Measurements from ENCODE around the gene HHEX. TPM values are rescaled to one million over a fixed set of nuclear protein-coding genes. Genes with fewer than 3 reads are reported as not detected.

The HHEX gene
- total and polyA plus RNA-seq, 10 of the 15 experiments (the other 5 are each of a cell fraction or from before 2014, with no cell fraction given) = 3.9 to 32.8 (median 16.4) TPM

DNA sequence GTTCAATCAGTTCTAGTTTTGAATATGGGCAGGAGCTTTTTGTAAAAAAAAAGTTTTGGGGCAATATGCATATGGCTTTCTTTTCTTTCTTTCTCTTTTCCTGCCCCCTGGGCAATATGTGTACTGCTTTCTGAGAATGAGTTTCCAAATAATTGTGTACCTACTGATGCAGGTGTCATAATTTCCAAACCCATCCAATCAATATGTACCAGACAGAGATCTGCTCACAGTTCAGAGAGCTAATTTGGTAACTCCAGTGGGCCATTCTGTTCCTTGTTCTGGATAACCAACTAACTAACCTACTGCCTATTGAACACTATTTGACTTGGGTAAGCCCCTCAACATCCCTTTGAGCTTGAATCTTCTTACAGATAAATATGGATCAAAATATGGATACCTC is 32.6 kb downstream of the HHEX start:
- no peaks in the 10 kb centered on the region for H4K20me1 ChIP-seq (ENCODE audit: control insufficient read depth, insufficient read depth)
- H3K4me1 ChIP-seq (ENCODE audit: control insufficient read depth, insufficient read depth, low read length) = no peaks in the 10 kb centered on the region; the same call in 1 of the 2 replicates
- ChIA-PET RAD21 (ENCODE audit: unreplicated experiment) (no interaction called here), SMC1A (ENCODE audit: uncharacterized antibody, unreplicated experiment) (interaction anchor here (0.8 to 2.0 kb wide), 7 partner anchors 9 to 58 kb away, joined by 3 to 9 read pairs (median 3); no protein-coding TSS in a partner anchor), CTCF (interaction anchor here (1.1 kb wide), 1 partner anchor 11 kb away, joined by 3 read pairs; no protein-coding TSS in a partner anchor), POLR2A (interaction anchor here (0.7 kb wide), 1 partner anchor 23 kb away, joined by 7 read pairs; no protein-coding TSS in a partner anchor)
- intact Hi-C loops (cut with micrococcal nuclease; ENCODE audit: unreplicated experiment) = no loop called here
- H3K4me3 ChIP-seq = no peak overlapping the region
- no TSS peak for BruUV-seq (replicated peaks)
- peaks cover 0 to 12% of the 10 kb centered on the region in 2 experiments for H3K27me3 ChIP-seq (replicated peaks in 1 of 2; ENCODE audit: control insufficient read depth in 2 of 2, insufficient read depth in 2 of 2, low read length in 1 of 2)
- no peak overlapping the region for H3K4me2 ChIP-seq (ENCODE audit: control insufficient read depth, insufficient read depth)
- no peak overlapping the region for H3K27ac ChIP-seq (ENCODE audit: control insufficient read depth, insufficient read depth)
- no peak overlapping the region for H2AFZ ChIP-seq (ENCODE audit: control insufficient read depth, low read depth, low read length)
- FAIRE-seq (no peak), ATAC-seq (no peak), DNase-seq (ENCODE audit: low read depth, low spot score) (no peak)
- H3K9ac ChIP-seq (ENCODE audit: control insufficient read depth, insufficient read depth, low read length) = no peak overlapping the region
- in situ Hi-C loops (cut with MboI) = no loop called here
- no peaks in the 10 kb centered on the region for H3K36me3 ChIP-seq (ENCODE audit: control insufficient read depth in 2 of 2, insufficient read depth in 2 of 2, low read length in 1 of 2)
- H3K9me3 ChIP-seq (replicated peaks; ENCODE audit: control insufficient read depth, insufficient read depth, low read length) = no peaks in the 10 kb centered on the region
- TF ChIP-seq, protein P1, sequence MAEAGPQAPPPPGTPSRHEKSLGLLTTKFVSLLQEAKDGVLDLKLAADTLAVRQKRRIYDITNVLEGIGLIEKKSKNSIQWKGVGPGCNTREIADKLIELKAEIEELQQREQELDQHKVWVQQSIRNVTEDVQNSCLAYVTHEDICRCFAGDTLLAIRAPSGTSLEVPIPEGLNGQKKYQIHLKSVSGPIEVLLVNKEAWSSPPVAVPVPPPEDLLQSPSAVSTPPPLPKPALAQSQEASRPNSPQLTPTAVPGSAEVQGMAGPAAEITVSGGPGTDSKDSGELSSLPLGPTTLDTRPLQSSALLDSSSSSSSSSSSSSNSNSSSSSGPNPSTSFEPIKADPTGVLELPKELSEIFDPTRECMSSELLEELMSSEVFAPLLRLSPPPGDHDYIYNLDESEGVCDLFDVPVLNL (IDR thresholded peaks at IDR 0.05; ENCODE audit: low read depth, low read length) = no peak
- TF ChIP-seq RELA (IDR thresholded peaks at IDR 0.05; ENCODE audit: borderline replicate concordance, partially characterized antibody) = no peak
- TF ChIP-seq, protein P2, sequence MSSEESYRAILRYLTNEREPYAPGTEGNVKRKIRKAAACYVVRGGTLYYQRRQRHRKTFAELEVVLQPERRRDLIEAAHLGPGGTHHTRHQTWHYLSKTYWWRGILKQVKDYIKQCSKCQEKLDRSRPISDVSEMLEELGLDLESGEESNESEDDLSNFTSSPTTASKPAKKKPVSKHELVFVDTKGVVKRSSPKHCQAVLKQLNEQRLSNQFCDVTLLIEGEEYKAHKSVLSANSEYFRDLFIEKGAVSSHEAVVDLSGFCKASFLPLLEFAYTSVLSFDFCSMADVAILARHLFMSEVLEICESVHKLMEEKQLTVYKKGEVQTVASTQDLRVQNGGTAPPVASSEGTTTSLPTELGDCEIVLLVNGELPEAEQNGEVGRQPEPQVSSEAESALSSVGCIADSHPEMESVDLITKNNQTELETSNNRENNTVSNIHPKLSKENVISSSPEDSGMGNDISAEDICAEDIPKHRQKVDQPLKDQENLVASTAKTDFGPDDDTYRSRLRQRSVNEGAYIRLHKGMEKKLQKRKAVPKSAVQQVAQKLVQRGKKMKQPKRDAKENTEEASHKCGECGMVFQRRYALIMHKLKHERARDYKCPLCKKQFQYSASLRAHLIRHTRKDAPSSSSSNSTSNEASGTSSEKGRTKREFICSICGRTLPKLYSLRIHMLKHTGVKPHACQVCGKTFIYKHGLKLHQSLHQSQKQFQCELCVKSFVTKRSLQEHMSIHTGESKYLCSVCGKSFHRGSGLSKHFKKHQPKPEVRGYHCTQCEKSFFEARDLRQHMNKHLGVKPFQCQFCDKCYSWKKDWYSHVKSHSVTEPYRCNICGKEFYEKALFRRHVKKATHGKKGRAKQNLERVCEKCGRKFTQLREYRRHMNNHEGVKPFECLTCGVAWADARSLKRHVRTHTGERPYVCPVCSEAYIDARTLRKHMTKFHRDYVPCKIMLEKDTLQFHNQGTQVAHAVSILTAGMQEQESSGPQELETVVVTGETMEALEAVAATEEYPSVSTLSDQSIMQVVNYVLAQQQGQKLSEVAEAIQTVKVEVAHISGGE (CRISPR knock-in tag; IDR thresholded peaks at IDR 0.05) = no peak
- TF ChIP-seq HDGF (IDR thresholded peaks at IDR 0.05) = no peak
- TF ChIP-seq SIN3A (IDR thresholded peaks at IDR 0.05; ENCODE audit: low read depth, low read length) = no peak
- no peak for TF ChIP-seq YY1 (IDR thresholded peaks at IDR 0.05; ENCODE audit: low read depth, low read length)
- TF ChIP-seq SMAD5 (IDR thresholded peaks at IDR 0.05; ENCODE audit: low read depth) = no peak
- no peaks in the 10 kb centered on the region for H3K79me2 ChIP-seq (ENCODE audit: control insufficient read depth, insufficient read depth, low read length)
